Measurements from ENCODE around the gene FAM187B. TPM values are rescaled to one million over a fixed set of nuclear protein-coding genes. Genes with fewer than 3 reads are reported as not detected.

The FAM187B gene
- polyA plus RNA-seq, 1 of the 3 experiments (the other 2 are of a cell fraction) = not detected

GRCh38 chr19:35231956-35232645, 3.6 kb upstream of the FAM187B start:
- 15% methylated on average over 12 of the region's 14 CpGs for WGBS (ENCODE audit: low lambda C conversion rate)
- TF ChIP-seq EZH2phosphoT487 (IDR thresholded peaks at IDR 0.05; ENCODE audit: borderline replicate concordance, low read depth) (no peak), GATA2 (CRISPR knock-in tag; IDR thresholded peaks at IDR 0.05) (no peak), IRF3 (IDR thresholded peaks at IDR 0.05; ENCODE audit: low read depth, low read length) (no peak), PBX3 (IDR thresholded peaks at IDR 0.05) (no peak), MEF2A (IDR thresholded peaks at IDR 0.05; ENCODE audit: borderline replicate concordance, low read depth) (no peak), NRF1 (IDR thresholded peaks at IDR 0.05; ENCODE audit: low read depth, low read length) (no peak)
- TF ChIP-seq, protein P1, sequence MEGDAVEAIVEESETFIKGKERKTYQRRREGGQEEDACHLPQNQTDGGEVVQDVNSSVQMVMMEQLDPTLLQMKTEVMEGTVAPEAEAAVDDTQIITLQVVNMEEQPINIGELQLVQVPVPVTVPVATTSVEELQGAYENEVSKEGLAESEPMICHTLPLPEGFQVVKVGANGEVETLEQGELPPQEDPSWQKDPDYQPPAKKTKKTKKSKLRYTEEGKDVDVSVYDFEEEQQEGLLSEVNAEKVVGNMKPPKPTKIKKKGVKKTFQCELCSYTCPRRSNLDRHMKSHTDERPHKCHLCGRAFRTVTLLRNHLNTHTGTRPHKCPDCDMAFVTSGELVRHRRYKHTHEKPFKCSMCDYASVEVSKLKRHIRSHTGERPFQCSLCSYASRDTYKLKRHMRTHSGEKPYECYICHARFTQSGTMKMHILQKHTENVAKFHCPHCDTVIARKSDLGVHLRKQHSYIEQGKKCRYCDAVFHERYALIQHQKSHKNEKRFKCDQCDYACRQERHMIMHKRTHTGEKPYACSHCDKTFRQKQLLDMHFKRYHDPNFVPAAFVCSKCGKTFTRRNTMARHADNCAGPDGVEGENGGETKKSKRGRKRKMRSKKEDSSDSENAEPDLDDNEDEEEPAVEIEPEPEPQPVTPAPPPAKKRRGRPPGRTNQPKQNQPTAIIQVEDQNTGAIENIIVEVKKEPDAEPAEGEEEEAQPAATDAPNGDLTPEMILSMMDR (IDR thresholded peaks at IDR 0.05) = no peak
- no peak for DNase-seq

GRCh38 chr19:35229601-35230000, 1.1 kb upstream of the FAM187B start:
- Histone ChIP-seq H3K9me2 (no peaks in the 10 kb centered on the region), H4K20me1 (ENCODE audit: insufficient read depth) (no peaks in the 10 kb centered on the region), H3K4me3 (ENCODE audit: low read depth in 2 of 2, low read length in 1 of 2) (no peak overlapping the region), H3K9me3 (no peaks in the 10 kb centered on the region), H3K9ac (no peak overlapping the region), H3K4me1 (ENCODE audit: control insufficient read depth in 1 of 2, insufficient read depth in 2 of 2, low read depth in 1 of 2, low read length in 1 of 2) (no peaks in the 10 kb centered on the region; a peak in 1 of 4 replicates), H3K4me2 (no peak overlapping the region), H3K36me3 (replicated peaks in 1 of 2; ENCODE audit: control insufficient read depth in 1 of 2, insufficient read depth in 2 of 2, low read length in 1 of 2) (no peaks in the 10 kb centered on the region), H3K27me3 (ENCODE audit: insufficient read depth) (peaks cover 28% of the 10 kb centered on the region; the same call in 1 of the 2 replicates), H2AFZ (ENCODE audit: low read depth) (no peak overlapping the region), H3K27ac (ENCODE audit: low read depth in 2 of 2, low read length in 1 of 2) (no peak overlapping the region), H3F3A (replicated peaks; ENCODE audit: insufficient read depth) (no peaks in the 10 kb centered on the region), H3K79me2 (ENCODE audit: insufficient read depth) (no peaks in the 10 kb centered on the region)
- 57% methylated on average over 8 of the region's 8 CpGs for WGBS (ENCODE audit: low lambda C conversion rate)
- ChIA-PET POLR2A (no interaction called here), CTCF (no interaction called here)
- DNase-seq = no peak
- TF ChIP-seq TCF12 (IDR thresholded peaks at IDR 0.05) (no peak), TEAD4 (IDR thresholded peaks at IDR 0.05; ENCODE audit: borderline replicate concordance, insufficient read depth) (no peak), RAD21 (IDR thresholded peaks at IDR 0.05; ENCODE audit: low read length) (no peak), FOXJ3 (CRISPR knock-in tag; IDR thresholded peaks at IDR 0.05) (no peak), CHD2 (IDR thresholded peaks at IDR 0.05; ENCODE audit: low read length, partially characterized antibody) (no peak), JUND (IDR thresholded peaks at IDR 0.05) (no peak), POLR2AphosphoS5 (IDR thresholded peaks at IDR 0.05; ENCODE audit: low read depth, low read length) (no peak), NFIC (IDR thresholded peaks at IDR 0.05; ENCODE audit: borderline replicate concordance) (no peak), REST (IDR thresholded peaks at IDR 0.05; ENCODE audit: low read depth, low read length) (no peak), IRF3 (IDR thresholded peaks at IDR 0.05; ENCODE audit: low read depth, low read length) (no peak)

More at GRCh38 chr19:35231956-35232645, 3.6 kb upstream of the FAM187B start:
- Histone ChIP-seq H3F3A (replicated peaks; ENCODE audit: insufficient read depth) (no peaks in the 10 kb centered on the region), H3K4me3 (ENCODE audit: low read depth in 2 of 2, low read length in 1 of 2) (no peak overlapping the region), H3K4me2 (no peak overlapping the region), H3K9me2 (no peaks in the 10 kb centered on the region), H4K20me1 (ENCODE audit: insufficient read depth) (no peaks in the 10 kb centered on the region), H2AFZ (ENCODE audit: low read depth) (no peak overlapping the region), H3K4me1 (ENCODE audit: control insufficient read depth in 1 of 2, insufficient read depth in 2 of 2, low read depth in 1 of 2, low read length in 1 of 2) (no peaks in the 10 kb centered on the region), H3K27me3 (ENCODE audit: insufficient read depth) (peaks cover 28% of the 10 kb centered on the region; the same call in 1 of the 2 replicates), H3K9ac (no peak overlapping the region), H3K36me3 (replicated peaks in 1 of 2; ENCODE audit: control insufficient read depth in 1 of 2, insufficient read depth in 2 of 2, low read length in 1 of 2) (no peaks in the 10 kb centered on the region), H3K9me3 (no peaks in the 10 kb centered on the region), H3K79me2 (ENCODE audit: insufficient read depth) (no peaks in the 10 kb centered on the region), H3K27ac (ENCODE audit: low read depth in 2 of 2, low read length in 1 of 2) (no peak overlapping the region)
- ChIA-PET POLR2A (no interaction called here), CTCF (interaction anchor here (0.6 kb wide), 1 partner anchor 150 kb away, joined by 3 read pairs; no protein-coding TSS in a partner anchor)
